Measurements from ENCODE around the gene OXER1. TPM values are rescaled to one million over a fixed set of nuclear protein-coding genes. Genes with fewer than 3 reads are reported as not detected.

OXER1 gene
- polyA plus RNA-seq, 2 donors, result 0.48 to 2.5 TPM

DNA sequence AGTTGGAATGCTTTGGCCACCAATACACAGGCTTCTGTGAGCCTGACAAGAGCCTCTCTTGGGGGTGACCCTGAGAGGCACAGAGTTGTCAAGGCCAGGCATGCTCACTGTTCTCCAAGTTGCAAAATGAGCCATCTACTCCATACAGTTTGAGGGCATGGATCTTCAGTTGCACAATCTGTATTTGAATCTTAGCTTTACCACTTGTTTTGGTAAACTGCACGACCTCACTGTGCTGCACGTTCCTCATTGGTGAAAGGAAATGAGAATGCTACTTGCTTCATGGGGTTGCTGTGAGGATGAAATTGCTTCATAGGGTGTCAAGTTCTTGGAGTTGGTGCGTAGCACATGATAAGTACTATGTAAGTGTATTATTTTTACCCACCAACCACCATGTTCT, 40.4 kb upstream of the OXER1 start:
- H3K27ac ChIP-seq (ENCODE audit: low read depth in 2 of 2, low read length in 1 of 2), result no peak overlapping the region
- no peaks in the 10 kb centered on the region for H3K27me3 ChIP-seq (ENCODE audit: control insufficient read depth in 1 of 2, insufficient read depth in 2 of 2, low read length in 2 of 2)
- H3K4me1 ChIP-seq (ENCODE audit: control insufficient read depth in 2 of 2, insufficient read depth in 2 of 2, low read length in 1 of 2), result peaks cover 0 to 3% of the 10 kb centered on the region in 2 donors
- 68 to 71% methylated on average over 3 of the region's 3 CpGs for WGBS, 2 donors
- H3K4me3 ChIP-seq (ENCODE audit: low read depth in 1 of 2, low read length in 2 of 2), result no peak overlapping the region
- H3K9me3 ChIP-seq (ENCODE audit: control insufficient read depth in 2 of 2, insufficient read depth in 1 of 2, low read depth in 1 of 2, low read length in 1 of 2), result no peaks in the 10 kb centered on the region
- H3K36me3 ChIP-seq (ENCODE audit: control insufficient read depth in 2 of 2, insufficient read depth in 2 of 2, low read length in 1 of 2), result no peaks in the 10 kb centered on the region

DNA sequence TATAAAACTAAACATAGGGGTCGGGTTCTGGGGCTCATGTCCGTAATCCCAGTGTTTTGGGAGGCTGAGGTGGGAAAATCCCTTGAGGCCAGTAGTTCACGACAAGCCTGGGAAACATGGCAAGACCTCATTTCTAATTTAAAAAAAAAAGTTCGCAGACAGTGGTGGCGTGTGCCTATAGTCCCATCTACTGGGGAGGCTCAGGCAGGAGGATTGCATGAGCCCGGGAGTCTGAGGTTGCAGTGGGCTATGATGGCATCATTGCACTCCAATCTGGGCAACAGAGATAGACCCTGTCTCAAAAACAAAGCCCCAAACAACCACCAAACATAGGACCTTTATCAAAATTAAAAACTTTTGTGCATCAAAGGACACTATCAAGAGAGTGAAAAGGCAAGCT, 38.2 kb upstream of the OXER1 start:
- Histone ChIP-seq H3K27ac (ENCODE audit: low read depth in 2 of 2, low read length in 1 of 2) (no peak overlapping the region), H3K27me3 (ENCODE audit: control insufficient read depth in 1 of 2, insufficient read depth in 2 of 2, low read length in 2 of 2) (no peaks in the 10 kb centered on the region), H3K4me3 (ENCODE audit: low read depth in 1 of 2, low read length in 2 of 2) (no peak overlapping the region), H3K4me1 (ENCODE audit: control insufficient read depth in 2 of 2, insufficient read depth in 2 of 2, low read length in 1 of 2) (peaks cover 0 to 3% of the 10 kb centered on the region in 2 donors), H3K36me3 (ENCODE audit: control insufficient read depth in 2 of 2, insufficient read depth in 2 of 2, low read length in 1 of 2) (no peaks in the 10 kb centered on the region), H3K9me3 (ENCODE audit: control insufficient read depth in 2 of 2, insufficient read depth in 1 of 2, low read depth in 1 of 2, low read length in 1 of 2) (no peaks in the 10 kb centered on the region)
- 93% methylated on average over 6 of the region's 6 CpGs for WGBS, 2 donors

DNA sequence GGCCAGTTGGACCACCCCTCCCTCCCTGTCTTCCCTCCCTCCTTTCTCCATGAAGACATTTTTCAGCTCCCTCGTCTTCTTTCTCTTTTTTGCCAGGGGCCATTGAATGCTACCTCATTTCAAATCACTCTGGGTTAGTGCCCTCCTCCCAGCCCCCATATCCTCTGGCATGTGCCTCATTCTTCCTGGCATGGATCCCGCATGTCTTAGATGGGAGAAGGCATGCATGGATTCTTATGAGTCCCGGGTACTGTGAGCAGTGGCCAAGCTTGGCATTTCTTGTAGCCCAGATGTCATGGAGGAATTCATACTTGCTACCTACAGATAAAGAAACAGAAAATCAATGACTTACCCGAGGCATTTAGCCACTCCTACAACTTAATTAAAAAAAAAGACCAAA, 37.4 kb upstream of the OXER1 start:
- Histone ChIP-seq H3K4me1 (ENCODE audit: control insufficient read depth in 2 of 2, insufficient read depth in 2 of 2, low read length in 1 of 2) (peaks cover 0 to 3% of the 10 kb centered on the region in 2 donors), H3K4me3 (ENCODE audit: low read depth in 1 of 2, low read length in 2 of 2) (no peak overlapping the region), H3K27ac (ENCODE audit: low read depth in 2 of 2, low read length in 1 of 2) (no peak overlapping the region), H3K36me3 (ENCODE audit: control insufficient read depth in 2 of 2, insufficient read depth in 2 of 2, low read length in 1 of 2) (no peaks in the 10 kb centered on the region), H3K27me3 (ENCODE audit: control insufficient read depth in 1 of 2, insufficient read depth in 2 of 2, low read length in 2 of 2) (no peaks in the 10 kb centered on the region), H3K9me3 (ENCODE audit: control insufficient read depth in 2 of 2, insufficient read depth in 1 of 2, low read depth in 1 of 2, low read length in 1 of 2) (no peaks in the 10 kb centered on the region)
- 32 to 35% methylated on average over 4 of the region's 4 CpGs for WGBS, 2 donors

DNA sequence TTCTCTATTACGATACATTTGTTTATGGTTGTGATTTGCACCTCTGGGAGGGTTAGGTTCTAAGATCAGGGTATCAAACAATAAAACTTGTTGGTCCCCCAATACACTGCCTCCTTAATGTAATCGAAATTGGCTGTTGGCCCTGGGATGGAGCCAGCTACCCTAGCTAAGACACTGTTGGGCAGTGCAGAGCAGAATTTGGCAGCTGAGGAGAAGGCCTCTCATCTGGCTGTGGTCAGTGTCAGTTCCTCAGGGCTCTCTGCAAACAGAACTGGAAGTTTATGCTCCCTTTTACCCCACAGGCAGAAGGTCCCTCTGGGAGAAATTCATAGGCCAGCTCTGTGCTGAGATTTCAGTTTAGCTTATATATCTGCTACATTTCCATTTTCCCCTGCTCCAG, 37.0 kb upstream of the OXER1 start:
- Histone ChIP-seq H3K9me3 (ENCODE audit: control insufficient read depth in 2 of 2, insufficient read depth in 1 of 2, low read depth in 1 of 2, low read length in 1 of 2) (no peaks in the 10 kb centered on the region), H3K27me3 (ENCODE audit: control insufficient read depth in 1 of 2, insufficient read depth in 2 of 2, low read length in 2 of 2) (no peaks in the 10 kb centered on the region), H3K4me3 (ENCODE audit: low read depth in 1 of 2, low read length in 2 of 2) (no peak overlapping the region), H3K4me1 (ENCODE audit: control insufficient read depth in 2 of 2, insufficient read depth in 2 of 2, low read length in 1 of 2) (peaks cover under 1 to 3% of the 10 kb centered on the region in 2 donors), H3K27ac (ENCODE audit: low read depth in 2 of 2, low read length in 1 of 2) (no peak overlapping the region), H3K36me3 (ENCODE audit: control insufficient read depth in 2 of 2, insufficient read depth in 2 of 2, low read length in 1 of 2) (no peaks in the 10 kb centered on the region)
- WGBS, 2 donors, result 61 to 65% methylated on average over 2 of the region's 2 CpGs

DNA sequence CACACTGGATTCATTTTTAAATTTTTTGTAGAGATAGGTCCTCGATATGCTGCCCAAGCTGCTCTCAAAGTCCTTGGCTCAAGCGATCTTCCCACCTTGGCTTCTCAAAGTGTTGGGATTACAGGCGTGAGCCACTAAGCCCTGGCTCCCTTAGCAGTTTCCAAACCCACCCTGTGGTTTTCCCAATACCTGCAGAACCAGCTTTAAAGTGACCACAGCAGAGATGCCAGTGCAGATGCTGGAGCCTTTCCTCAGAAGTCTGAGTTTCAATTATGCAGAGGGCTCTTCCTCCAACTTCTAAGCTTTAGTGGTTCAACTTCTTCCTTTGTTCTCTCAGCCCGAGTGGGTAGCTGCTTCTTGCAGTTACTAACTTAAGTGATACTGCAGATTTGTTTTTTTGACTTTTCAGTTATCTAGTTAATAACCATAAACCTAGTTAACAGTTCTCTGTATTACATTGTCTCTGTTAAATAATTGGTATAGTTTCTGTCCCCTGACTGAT, 36.6 kb upstream of the OXER1 start:
- Histone ChIP-seq H3K27ac (ENCODE audit: low read depth in 2 of 2, low read length in 1 of 2) (no peak overlapping the region), H3K4me3 (ENCODE audit: low read depth in 1 of 2, low read length in 2 of 2) (no peak overlapping the region), H3K4me1 (ENCODE audit: control insufficient read depth in 2 of 2, insufficient read depth in 2 of 2, low read length in 1 of 2) (peaks cover 3% of the 10 kb centered on the region in 2 donors), H3K27me3 (ENCODE audit: control insufficient read depth in 1 of 2, insufficient read depth in 2 of 2, low read length in 2 of 2) (no peaks in the 10 kb centered on the region), H3K36me3 (ENCODE audit: control insufficient read depth in 2 of 2, insufficient read depth in 2 of 2, low read length in 1 of 2) (no peaks in the 10 kb centered on the region), H3K9me3 (ENCODE audit: control insufficient read depth in 2 of 2, insufficient read depth in 1 of 2, low read depth in 1 of 2, low read length in 1 of 2) (no peaks in the 10 kb centered on the region)
- WGBS, 2 donors, result 84% methylated on average over 4 of the region's 4 CpGs

DNA sequence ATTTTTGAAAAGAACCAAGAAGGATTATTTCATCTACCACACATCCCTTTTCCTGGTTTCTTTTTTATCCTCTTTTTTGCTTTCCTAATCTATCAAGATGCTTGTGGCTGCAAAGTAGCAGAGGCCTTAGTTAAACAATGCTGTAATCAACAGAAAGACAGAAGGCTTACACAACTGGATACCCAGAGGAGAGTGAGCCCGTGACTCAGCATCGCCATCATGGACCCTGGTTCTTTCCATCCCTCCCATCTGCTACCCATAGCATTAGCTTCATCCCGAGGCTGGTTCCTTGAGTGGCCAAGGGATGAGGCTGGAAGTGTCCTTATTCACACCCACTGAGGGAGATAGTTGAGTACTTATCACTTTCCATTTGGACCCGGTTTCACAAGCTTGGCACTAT, 35.9 kb upstream of the OXER1 start:
- 65 to 82% methylated on average over 4 of the region's 4 CpGs for WGBS, 2 donors
- Histone ChIP-seq H3K4me1 (ENCODE audit: control insufficient read depth in 2 of 2, insufficient read depth in 2 of 2, low read length in 1 of 2) (peaks cover 1 to 5% of the 10 kb centered on the region in 2 donors), H3K36me3 (ENCODE audit: control insufficient read depth in 2 of 2, insufficient read depth in 2 of 2, low read length in 1 of 2) (no peaks in the 10 kb centered on the region), H3K9me3 (ENCODE audit: control insufficient read depth in 2 of 2, insufficient read depth in 1 of 2, low read depth in 1 of 2, low read length in 1 of 2) (no peaks in the 10 kb centered on the region), H3K27ac (ENCODE audit: low read depth in 2 of 2, low read length in 1 of 2) (no peak overlapping the region), H3K4me3 (ENCODE audit: low read depth in 1 of 2, low read length in 2 of 2) (no peak overlapping the region), H3K27me3 (ENCODE audit: control insufficient read depth in 1 of 2, insufficient read depth in 2 of 2, low read length in 2 of 2) (no peaks in the 10 kb centered on the region)

DNA sequence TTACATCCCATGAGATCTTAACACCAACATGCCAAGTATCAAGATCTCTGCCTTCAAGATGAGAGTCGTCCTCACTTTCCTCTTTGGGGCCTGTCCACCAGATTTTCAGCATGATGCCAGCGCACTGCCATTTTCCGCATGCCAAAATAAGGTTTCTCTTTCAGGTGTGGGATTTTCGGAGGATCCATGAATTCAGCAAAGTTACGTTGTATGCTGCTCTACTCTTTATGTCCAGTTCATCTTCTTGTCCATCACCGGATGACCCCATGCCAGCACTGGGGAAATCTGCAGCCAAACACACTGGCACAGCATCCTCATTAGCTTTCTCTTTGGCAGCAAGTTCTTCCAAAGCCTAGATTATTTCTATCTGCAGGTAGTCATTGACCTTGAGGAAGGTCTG, 33.3 kb upstream of the OXER1 start:
- Histone ChIP-seq H3K36me3 (ENCODE audit: control insufficient read depth in 2 of 2, insufficient read depth in 2 of 2, low read length in 1 of 2) (no peaks in the 10 kb centered on the region), H3K27me3 (ENCODE audit: control insufficient read depth in 1 of 2, insufficient read depth in 2 of 2, low read length in 2 of 2) (no peaks in the 10 kb centered on the region), H3K4me1 (ENCODE audit: control insufficient read depth in 2 of 2, insufficient read depth in 2 of 2, low read length in 1 of 2) (peaks cover 3 to 5% of the 10 kb centered on the region in 2 donors), H3K9me3 (ENCODE audit: control insufficient read depth in 2 of 2, insufficient read depth in 1 of 2, low read depth in 1 of 2, low read length in 1 of 2) (no peaks in the 10 kb centered on the region), H3K27ac (ENCODE audit: low read depth in 2 of 2, low read length in 1 of 2) (no peak overlapping the region), H3K4me3 (ENCODE audit: low read depth in 1 of 2, low read length in 2 of 2) (no peak overlapping the region)
- 76 to 82% methylated on average over 6 of the region's 6 CpGs for whole genome bisulfite sequencing, 2 donors

DNA sequence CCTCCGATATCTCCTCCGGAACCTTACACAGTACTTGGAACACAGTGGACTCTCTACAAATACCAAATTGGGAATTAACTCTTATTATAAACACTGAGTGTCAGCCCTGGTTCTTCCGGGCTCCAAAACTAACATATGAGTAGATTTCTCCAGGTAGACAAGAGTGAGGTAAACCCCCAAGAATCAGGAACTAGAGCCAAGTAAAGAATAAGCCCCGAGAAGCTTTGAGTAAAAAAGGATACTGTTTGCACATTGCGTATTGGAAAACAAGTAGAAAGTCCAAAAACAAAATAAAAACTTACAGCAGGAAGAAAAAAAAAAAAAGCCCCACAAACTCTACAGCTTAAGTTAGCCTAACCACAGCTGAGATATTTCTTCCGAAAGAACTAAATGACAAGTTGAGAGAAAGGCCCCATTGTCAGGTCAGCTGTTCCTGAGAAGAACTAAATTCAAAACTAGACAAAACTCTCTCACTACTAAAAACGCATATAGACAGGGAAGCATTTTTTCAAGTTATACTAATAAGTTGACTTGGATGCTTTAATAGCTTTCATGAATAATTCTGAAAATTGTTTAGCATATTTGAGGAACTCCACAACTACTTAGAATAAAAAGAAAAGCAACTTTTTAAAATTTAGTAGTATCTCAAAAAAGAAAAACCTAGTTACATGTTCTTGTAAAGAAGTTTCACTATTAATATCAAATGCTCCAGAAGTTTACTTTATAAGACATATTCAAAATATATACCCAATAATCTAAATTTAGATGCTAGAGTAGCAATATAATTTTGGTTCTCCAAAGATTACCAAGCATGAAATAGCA, 32.7 kb upstream of the OXER1 start:
- H3K4me1 ChIP-seq (ENCODE audit: control insufficient read depth in 2 of 2, insufficient read depth in 2 of 2, low read length in 1 of 2), result peaks cover 3 to 7% of the 10 kb centered on the region in 2 donors
- no peak overlapping the region for H3K27ac ChIP-seq (ENCODE audit: low read depth in 2 of 2, low read length in 1 of 2)
- no peaks in the 10 kb centered on the region for H3K27me3 ChIP-seq (ENCODE audit: control insufficient read depth in 1 of 2, insufficient read depth in 2 of 2, low read length in 2 of 2)
- no peaks in the 10 kb centered on the region for H3K9me3 ChIP-seq (ENCODE audit: control insufficient read depth in 2 of 2, insufficient read depth in 1 of 2, low read depth in 1 of 2, low read length in 1 of 2)
- H3K36me3 ChIP-seq (ENCODE audit: control insufficient read depth in 2 of 2, insufficient read depth in 2 of 2, low read length in 1 of 2), result no peaks in the 10 kb centered on the region
- 58 to 66% methylated on average over 7 of the region's 7 CpGs for WGBS, 2 donors
- no peak overlapping the region for H3K4me3 ChIP-seq (ENCODE audit: low read depth in 1 of 2, low read length in 2 of 2)

DNA sequence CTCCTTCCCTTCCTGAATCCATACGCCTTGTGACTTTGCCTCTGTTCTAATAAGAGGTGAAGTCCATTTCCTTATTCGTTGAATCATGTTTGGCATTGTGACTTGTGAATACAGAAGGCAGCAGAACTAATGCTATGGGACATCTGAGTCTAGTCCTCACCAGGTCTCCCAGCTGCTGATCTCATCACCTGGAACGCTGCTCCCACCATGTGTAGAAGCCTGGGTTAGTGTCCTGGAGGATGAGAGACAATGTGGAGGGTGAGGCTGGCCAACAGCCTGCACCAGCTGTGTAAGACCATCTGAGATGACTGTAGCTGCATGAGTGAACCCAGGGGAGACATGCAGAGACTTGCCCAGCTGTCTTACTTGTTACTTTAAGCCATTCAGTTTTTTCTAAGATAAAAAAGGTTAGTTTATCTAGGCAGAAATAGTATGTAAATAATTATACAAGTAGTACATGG, 31.9 kb upstream of the OXER1 start:
- Histone ChIP-seq H3K4me1 (ENCODE audit: control insufficient read depth in 2 of 2, insufficient read depth in 2 of 2, low read length in 1 of 2) (peaks cover 3 to 10% of the 10 kb centered on the region in 2 donors), H3K27ac (ENCODE audit: low read depth in 2 of 2, low read length in 1 of 2) (peak overlapping the region; percentile 52 to 67), H3K4me3 (ENCODE audit: low read depth in 1 of 2, low read length in 2 of 2) (no peak overlapping the region), H3K27me3 (ENCODE audit: control insufficient read depth in 1 of 2, insufficient read depth in 2 of 2, low read length in 2 of 2) (no peaks in the 10 kb centered on the region), H3K36me3 (ENCODE audit: control insufficient read depth in 2 of 2, insufficient read depth in 2 of 2, low read length in 1 of 2) (no peaks in the 10 kb centered on the region), H3K9me3 (ENCODE audit: control insufficient read depth in 2 of 2, insufficient read depth in 1 of 2, low read depth in 1 of 2, low read length in 1 of 2) (no peaks in the 10 kb centered on the region)
- WGBS, 2 donors, result 27 to 44% methylated on average over 3 of the region's 3 CpGs

DNA sequence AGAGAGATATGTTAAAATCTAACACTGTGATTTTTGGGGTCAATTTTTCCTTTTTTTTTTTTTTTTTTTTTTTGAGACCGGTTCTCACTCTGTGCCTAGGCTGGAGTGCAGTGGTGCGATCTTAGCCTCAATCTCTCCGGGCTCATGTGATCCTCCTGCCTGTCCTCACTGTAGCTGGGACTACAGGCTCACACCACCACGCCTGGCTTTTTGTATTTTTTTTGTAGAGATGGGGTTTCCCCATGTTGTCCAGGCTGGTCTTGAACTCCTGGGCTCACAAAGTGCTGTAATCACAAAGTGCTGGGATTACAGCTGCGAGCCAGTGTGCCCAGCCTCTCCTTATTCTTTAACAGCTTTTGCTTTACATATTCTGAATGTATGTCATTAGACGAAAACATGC, 31.3 kb upstream of the OXER1 start:
- Histone ChIP-seq H3K36me3 (ENCODE audit: control insufficient read depth in 2 of 2, insufficient read depth in 2 of 2, low read length in 1 of 2) (no peaks in the 10 kb centered on the region), H3K4me1 (ENCODE audit: control insufficient read depth in 2 of 2, insufficient read depth in 2 of 2, low read length in 1 of 2) (peaks cover 3 to 10% of the 10 kb centered on the region in 2 donors), H3K4me3 (ENCODE audit: low read depth in 1 of 2, low read length in 2 of 2) (no peak overlapping the region), H3K27me3 (ENCODE audit: control insufficient read depth in 1 of 2, insufficient read depth in 2 of 2, low read length in 2 of 2) (no peaks in the 10 kb centered on the region), H3K27ac (ENCODE audit: low read depth in 2 of 2, low read length in 1 of 2) (no peak overlapping the region), H3K9me3 (ENCODE audit: control insufficient read depth in 2 of 2, insufficient read depth in 1 of 2, low read depth in 1 of 2, low read length in 1 of 2) (no peaks in the 10 kb centered on the region)
- WGBS, 2 donors, result 83 to 87% methylated on average over 6 of the region's 6 CpGs
